ENCODE results near the gene CALCOCO2. TPM values are rescaled to one million over a fixed set of nuclear protein-coding genes. Genes with fewer than 3 reads are reported as not detected.
A peak's percentile ranks its signal among the peaks of the same experiment; 100 is the strongest.

The CALCOCO2 gene
- total RNA-seq, 4 donors from 2014 or later = 157 to 210 (median 183) TPM

- DNase-seq (ENCODE audit: extremely low spot score) = no peak
- Histone ChIP-seq H3K4me1 (peaks cover 12 to 21% (median 18%) of the 10 kb centered on the region in 4 donors), H3K36me3 (no peaks in the 10 kb centered on the region), H3K9me3 (no peaks in the 10 kb centered on the region), H3K27me3 (peaks cover 0 to 44% (median 9%) of the 10 kb centered on the region in 4 donors), H3K4me3 (no peak overlapping the region), H3K27ac (replicated peaks in 1 of 4) (no peak overlapping the region)
- WGBS = 30% methylated on average over 7 of the region's 7 CpGs
- intact Hi-C loops (cut with DNase I) = loop anchor here (2.0 kb wide), 1 partner anchor 64 kb away; no protein-coding TSS in a partner anchor
- TF ChIP-seq POLR2AphosphoS5 (IDR thresholded peaks at IDR 0.05) (no peak), CTCF (IDR thresholded peaks at IDR 0.05) (peak; percentile 52 to 73 (median 54))
Observed at GRCh38 chr17:48814504-48814903, 16.3 kb upstream of the CALCOCO2 start.

- no peak for TF ChIP-seq CTCF (IDR thresholded peaks at IDR 0.05)
- no peak for TF ChIP-seq POLR2A (IDR thresholded peaks at IDR 0.05; ENCODE audit: low read depth)
- no peak for TF ChIP-seq EP300 (IDR thresholded peaks at IDR 0.05)
- TF ChIP-seq POLR2AphosphoS5 (IDR thresholded peaks at IDR 0.05) = no peak
- 62% methylated on average over 3 of the region's 3 CpGs for WGBS
- Histone ChIP-seq H3K9me3 (no peaks in the 10 kb centered on the region), H3K4me3 (no peak overlapping the region), H3K27ac (replicated peaks in 1 of 4) (no peak overlapping the region), H3K27me3 (peaks cover 0 to 52% (median 13%) of the 10 kb centered on the region in 4 donors), H3K36me3 (no peaks in the 10 kb centered on the region), H3K4me1 (peaks cover 12 to 21% (median 18%) of the 10 kb centered on the region in 4 donors)
- intact Hi-C loops (cut with DNase I) = loop anchor here (2.0 kb wide), 1 partner anchor 63 kb away; no protein-coding TSS in a partner anchor
- DNase-seq (ENCODE audit: extremely low spot score) = no peak
Observed at GRCh38 chr17:48815311-48815710, 15.5 kb upstream of the CALCOCO2 start.

- TF ChIP-seq POLR2AphosphoS5 (IDR thresholded peaks at IDR 0.05) = no peak
- TF ChIP-seq CTCF (IDR thresholded peaks at IDR 0.05) = no peak
- TF ChIP-seq EP300 (IDR thresholded peaks at IDR 0.05) = no peak
- no peak for TF ChIP-seq POLR2A (IDR thresholded peaks at IDR 0.05; ENCODE audit: low read depth)
- intact Hi-C loops (cut with DNase I) = no loop called here
- DNase-seq (ENCODE audit: extremely low spot score) = no peak
- Histone ChIP-seq H3K36me3 (no peaks in the 10 kb centered on the region), H3K4me1 (peaks cover 12 to 21% (median 18%) of the 10 kb centered on the region in 4 donors), H3K27ac (replicated peaks in 1 of 4) (peak overlapping the region in 1 of 4 donors; percentile 26), H3K4me3 (peak overlapping the region; percentile 48 to 60 (median 52)), H3K27me3 (peaks cover 0 to 63% (median 13%) of the 10 kb centered on the region in 4 donors), H3K9me3 (no peaks in the 10 kb centered on the region)
- WGBS = 6% methylated on average over 7 of the region's 7 CpGs
Observed at GRCh38 chr17:48816438-48816773, 14.4 kb upstream of the CALCOCO2 start.

GRCh38 chr17:48816774-48817590 is 13.9 kb upstream of the CALCOCO2 start, which contains the start of gene TTLL6:
Gene TTLL6 (minus strand): TSS chr17:48817229. CDS start chr17:48817072, 157 bp downstream.
- 3% methylated on average over 16 of the region's 64 CpGs for WGBS
- Histone ChIP-seq H3K9me3 (no peaks in the 10 kb centered on the region), H3K27me3 (peaks cover 0 to 65% (median 13%) of the 10 kb centered on the region in 4 donors), H3K4me3 (peak within 1 kb of the TSS; percentile 48 to 60 (median 52)), H3K4me1 (peaks cover 12 to 21% (median 18%) of the 10 kb centered on the region in 4 donors), H3K27ac (replicated peaks in 1 of 4) (peak within 1 kb of the TSS in 1 of 4 donors; percentile 26), H3K36me3 (no peaks in the 10 kb centered on the region)
- DNase-seq (ENCODE audit: extremely low spot score) = peak; percentile 93
- intact Hi-C loops (cut with DNase I) = no loop called here
- TF ChIP-seq CTCF (IDR thresholded peaks at IDR 0.05) = peak in 1 of 3 experiments; percentile 11
- peak in 1 of 2 donors; percentile 46 for TF ChIP-seq POLR2AphosphoS5 (IDR thresholded peaks at IDR 0.05)
- TF ChIP-seq POLR2A (IDR thresholded peaks at IDR 0.05; ENCODE audit: low read depth) = no peak
- no peak for TF ChIP-seq EP300 (IDR thresholded peaks at IDR 0.05)
